ENCODE data around the gene ANKRD13D. TPM values are rescaled to one million over a fixed set of nuclear protein-coding genes. Genes with fewer than 3 reads are reported as not detected.

Gene ANKRD13D
- polyA plus RNA-seq, 2 donors, result 36.8 to 87.3 TPM

DNA sequence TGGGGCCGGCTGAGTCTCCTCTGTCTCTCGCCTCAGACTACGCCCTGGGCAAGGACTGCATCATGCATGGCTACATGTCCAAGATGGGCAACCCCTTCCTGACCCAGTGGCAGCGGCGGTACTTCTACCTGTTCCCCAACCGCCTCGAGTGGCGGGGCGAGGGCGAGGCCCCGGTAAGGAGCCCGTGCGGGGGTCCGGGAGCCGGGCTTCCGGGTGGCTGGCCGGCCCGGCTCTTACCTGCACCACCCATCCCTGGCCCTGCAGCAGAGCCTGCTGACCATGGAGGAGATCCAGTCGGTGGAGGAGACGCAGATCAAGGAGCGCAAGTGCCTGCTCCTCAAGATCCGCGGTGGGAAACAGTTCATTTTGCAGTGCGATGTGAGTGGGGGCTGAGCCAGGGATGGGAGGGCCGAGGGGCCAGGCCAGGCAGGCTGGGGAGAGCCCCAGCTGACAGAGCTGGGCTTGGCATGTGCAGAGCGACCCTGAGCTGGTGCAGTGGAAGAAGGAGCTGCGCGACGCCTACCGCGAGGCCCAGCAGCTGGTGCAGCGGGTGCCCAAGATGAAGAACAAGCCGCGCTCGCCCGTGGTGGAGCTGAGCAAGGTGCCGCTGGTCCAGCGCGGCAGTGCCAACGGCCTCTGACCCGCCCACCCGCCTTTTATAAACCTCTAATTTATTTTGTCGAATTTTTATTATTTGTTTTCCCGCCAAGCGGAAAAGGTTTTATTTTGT lies 4.1 kb upstream of the ANKRD13D start:
- WGBS, 2 donors, result 88 to 90% methylated on average over 45 of the region's 45 CpGs
- Histone ChIP-seq H3K9me3 (ENCODE audit: control insufficient read depth in 2 of 2, insufficient read depth in 1 of 2, low read depth in 1 of 2, low read length in 1 of 2) (no peaks in the 10 kb centered on the region), H3K4me3 (ENCODE audit: low read depth in 1 of 2, low read length in 2 of 2) (no peak overlapping the region), H3K27ac (ENCODE audit: low read depth in 2 of 2, low read length in 1 of 2) (no peak overlapping the region), H3K4me1 (ENCODE audit: control insufficient read depth in 2 of 2, insufficient read depth in 2 of 2, low read length in 1 of 2) (peaks cover 6 to 16% of the 10 kb centered on the region in 2 donors), H3K36me3 (ENCODE audit: control insufficient read depth in 2 of 2, insufficient read depth in 2 of 2, low read length in 1 of 2) (peaks cover 24 to 66% of the 10 kb centered on the region in 2 donors), H3K27me3 (ENCODE audit: control insufficient read depth in 1 of 2, insufficient read depth in 2 of 2, low read length in 2 of 2) (no peaks in the 10 kb centered on the region)

- Histone ChIP-seq H3K27me3 (ENCODE audit: control insufficient read depth in 1 of 2, insufficient read depth in 2 of 2, low read length in 2 of 2) (no peaks in the 10 kb centered on the region), H3K9me3 (ENCODE audit: control insufficient read depth in 2 of 2, insufficient read depth in 1 of 2, low read depth in 1 of 2, low read length in 1 of 2) (no peaks in the 10 kb centered on the region), H3K4me1 (ENCODE audit: control insufficient read depth in 2 of 2, insufficient read depth in 2 of 2, low read length in 1 of 2) (peaks cover 14 to 24% of the 10 kb centered on the region in 2 donors), H3K36me3 (ENCODE audit: control insufficient read depth in 2 of 2, insufficient read depth in 2 of 2, low read length in 1 of 2) (peaks cover 22 to 58% of the 10 kb centered on the region in 2 donors), H3K4me3 (ENCODE audit: low read depth in 1 of 2, low read length in 2 of 2) (no peak overlapping the region), H3K27ac (ENCODE audit: low read depth in 2 of 2, low read length in 1 of 2) (peak overlapping the region in 1 of 2 donors; percentile 11)
- 74 to 75% methylated on average over 39 of the region's 39 CpGs for WGBS, 2 donors
Observed at GRCh38 chr11:67285541-67286498, 3.3 kb upstream of the ANKRD13D start.

DNA sequence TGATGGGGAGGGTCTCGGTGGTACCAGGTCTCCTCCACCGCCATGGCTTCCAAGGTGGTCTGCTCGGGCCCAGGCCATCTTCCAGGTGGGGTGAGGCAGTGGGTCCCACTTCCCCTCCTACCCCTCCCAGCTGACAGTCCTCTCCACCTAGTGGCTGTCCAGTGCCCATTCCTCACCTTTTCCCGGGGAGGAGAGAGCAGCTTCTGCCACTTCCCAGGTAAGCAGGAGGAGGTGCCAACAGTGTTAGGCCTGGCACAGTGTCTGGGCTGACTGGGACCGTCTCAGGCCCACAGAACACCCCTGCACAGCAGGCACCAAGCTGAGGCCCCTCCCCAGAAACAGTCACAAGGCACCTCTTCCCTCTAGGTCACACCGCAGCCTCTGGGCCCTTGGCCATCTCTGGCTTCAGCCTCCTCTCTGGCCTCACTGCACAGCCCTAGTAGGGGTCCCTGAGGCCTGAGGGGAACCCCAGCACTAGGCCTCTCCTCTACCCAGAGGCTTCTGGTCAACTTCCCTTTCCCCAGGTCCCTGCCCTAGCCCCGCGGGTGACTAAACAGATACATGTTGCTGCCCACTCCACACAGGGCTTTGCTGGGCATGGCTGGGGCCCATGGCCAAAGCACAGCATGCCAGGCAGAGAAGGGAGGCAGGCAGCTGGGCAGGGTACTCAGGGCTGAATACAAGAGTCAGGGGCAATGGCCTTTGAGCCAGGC lies 2.3 kb upstream of the ANKRD13D start:
- Histone ChIP-seq H3K27me3 (ENCODE audit: control insufficient read depth in 1 of 2, insufficient read depth in 2 of 2, low read length in 2 of 2) (no peaks in the 10 kb centered on the region), H3K36me3 (ENCODE audit: control insufficient read depth in 2 of 2, insufficient read depth in 2 of 2, low read length in 1 of 2) (peaks cover 18 to 54% of the 10 kb centered on the region in 2 donors), H3K4me1 (ENCODE audit: control insufficient read depth in 2 of 2, insufficient read depth in 2 of 2, low read length in 1 of 2) (peaks cover 15 to 34% of the 10 kb centered on the region in 2 donors), H3K4me3 (ENCODE audit: low read depth in 1 of 2, low read length in 2 of 2) (no peak overlapping the region), H3K27ac (ENCODE audit: low read depth in 2 of 2, low read length in 1 of 2) (peak overlapping the region; percentile 95 to 97), H3K9me3 (ENCODE audit: control insufficient read depth in 2 of 2, insufficient read depth in 1 of 2, low read depth in 1 of 2, low read length in 1 of 2) (no peaks in the 10 kb centered on the region)
- 65 to 74% methylated on average over 8 of the region's 8 CpGs for WGBS, 2 donors

GRCh38 chr11:67287355-67288197 lies 1.5 kb upstream of the ANKRD13D start:
- Histone ChIP-seq H3K4me1 (ENCODE audit: control insufficient read depth in 2 of 2, insufficient read depth in 2 of 2, low read length in 1 of 2) (peaks cover 15 to 40% of the 10 kb centered on the region in 2 donors), H3K9me3 (ENCODE audit: control insufficient read depth in 2 of 2, insufficient read depth in 1 of 2, low read depth in 1 of 2, low read length in 1 of 2) (no peaks in the 10 kb centered on the region), H3K36me3 (ENCODE audit: control insufficient read depth in 2 of 2, insufficient read depth in 2 of 2, low read length in 1 of 2) (peaks cover 18 to 53% of the 10 kb centered on the region in 2 donors), H3K27me3 (ENCODE audit: control insufficient read depth in 1 of 2, insufficient read depth in 2 of 2, low read length in 2 of 2) (no peaks in the 10 kb centered on the region), H3K4me3 (ENCODE audit: low read depth in 1 of 2, low read length in 2 of 2) (no peak overlapping the region), H3K27ac (ENCODE audit: low read depth in 2 of 2, low read length in 1 of 2) (peak overlapping the region; percentile 95 to 97)
- WGBS, 2 donors, result 63% methylated on average over 14 of the region's 14 CpGs

DNA sequence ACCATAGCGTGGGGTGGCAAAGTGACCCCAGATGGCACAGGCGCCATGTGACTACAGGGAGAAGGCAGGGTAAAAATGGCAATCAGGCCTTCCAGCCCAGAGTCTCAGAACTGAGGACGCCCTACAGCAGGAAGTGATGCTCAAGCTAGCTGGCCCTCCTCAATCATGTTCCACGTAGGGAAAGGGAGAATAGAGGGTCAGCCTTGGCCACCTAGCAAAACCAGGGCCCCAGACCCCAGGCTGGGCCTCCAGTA lies 978 bp upstream of the ANKRD13D start:
- Histone ChIP-seq H3K27me3 (ENCODE audit: control insufficient read depth in 1 of 2, insufficient read depth in 2 of 2, low read length in 2 of 2) (no peaks in the 10 kb centered on the region), H3K9me3 (ENCODE audit: control insufficient read depth in 2 of 2, insufficient read depth in 1 of 2, low read depth in 1 of 2, low read length in 1 of 2) (no peaks in the 10 kb centered on the region), H3K27ac (ENCODE audit: low read depth in 2 of 2, low read length in 1 of 2) (peak overlapping the region; percentile 95 to 97), H3K36me3 (ENCODE audit: control insufficient read depth in 2 of 2, insufficient read depth in 2 of 2, low read length in 1 of 2) (peaks cover 12 to 47% of the 10 kb centered on the region in 2 donors), H3K4me3 (ENCODE audit: low read depth in 1 of 2, low read length in 2 of 2) (peak overlapping the region in 1 of 2 donors; percentile 79), H3K4me1 (ENCODE audit: control insufficient read depth in 2 of 2, insufficient read depth in 2 of 2, low read length in 1 of 2) (peaks cover 15 to 40% of the 10 kb centered on the region in 2 donors)
- 28 to 33% methylated on average over 4 of the region's 4 CpGs for WGBS, 2 donors

GRCh38 chr11:67288452-67289225 lies 464 bp upstream of the ANKRD13D start:
- peaks cover 10 to 43% of the 10 kb centered on the region in 2 donors for H3K36me3 ChIP-seq (ENCODE audit: control insufficient read depth in 2 of 2, insufficient read depth in 2 of 2, low read length in 1 of 2)
- no peaks in the 10 kb centered on the region for H3K27me3 ChIP-seq (ENCODE audit: control insufficient read depth in 1 of 2, insufficient read depth in 2 of 2, low read length in 2 of 2)
- H3K4me3 ChIP-seq (ENCODE audit: low read depth in 1 of 2, low read length in 2 of 2), result peak overlapping the region; percentile 65 to 79
- H3K9me3 ChIP-seq (ENCODE audit: control insufficient read depth in 2 of 2, insufficient read depth in 1 of 2, low read depth in 1 of 2, low read length in 1 of 2), result no peaks in the 10 kb centered on the region
- peaks cover 15 to 40% of the 10 kb centered on the region in 2 donors for H3K4me1 ChIP-seq (ENCODE audit: control insufficient read depth in 2 of 2, insufficient read depth in 2 of 2, low read length in 1 of 2)
- peak overlapping the region; percentile 95 to 97 for H3K27ac ChIP-seq (ENCODE audit: low read depth in 2 of 2, low read length in 1 of 2)
- WGBS, 2 donors, result 0% methylated on average over 66 to 87 of the region's 87 CpGs

- Histone ChIP-seq H3K4me1 (ENCODE audit: control insufficient read depth in 2 of 2, insufficient read depth in 2 of 2, low read length in 1 of 2) (peaks cover 15 to 40% of the 10 kb centered on the region in 2 donors), H3K4me3 (ENCODE audit: low read depth in 1 of 2, low read length in 2 of 2) (peak overlapping the region; percentile 65 to 79), H3K27me3 (ENCODE audit: control insufficient read depth in 1 of 2, insufficient read depth in 2 of 2, low read length in 2 of 2) (no peaks in the 10 kb centered on the region), H3K9me3 (ENCODE audit: control insufficient read depth in 2 of 2, insufficient read depth in 1 of 2, low read depth in 1 of 2, low read length in 1 of 2) (no peaks in the 10 kb centered on the region), H3K36me3 (ENCODE audit: control insufficient read depth in 2 of 2, insufficient read depth in 2 of 2, low read length in 1 of 2) (peaks cover 7 to 30% of the 10 kb centered on the region in 2 donors), H3K27ac (ENCODE audit: low read depth in 2 of 2, low read length in 1 of 2) (peak overlapping the region; percentile 95 to 97)
- 22 to 29% methylated on average over 28 to 36 of the region's 36 CpGs for WGBS, 2 donors
Observed at GRCh38 chr11:67289651-67290479, 762 bp downstream of the ANKRD13D start.

- H3K9me3 ChIP-seq (ENCODE audit: control insufficient read depth in 2 of 2, insufficient read depth in 1 of 2, low read depth in 1 of 2, low read length in 1 of 2), result no peaks in the 10 kb centered on the region
- H3K4me3 ChIP-seq (ENCODE audit: low read depth in 1 of 2, low read length in 2 of 2), result peak overlapping the region; percentile 65 to 79
- H3K27ac ChIP-seq (ENCODE audit: low read depth in 2 of 2, low read length in 1 of 2), result peak overlapping the region; percentile 95 to 97
- WGBS, 2 donors, result 45 to 47% methylated on average over 7 of the region's 7 CpGs
- peaks cover 3 to 22% of the 10 kb centered on the region in 2 donors for H3K36me3 ChIP-seq (ENCODE audit: control insufficient read depth in 2 of 2, insufficient read depth in 2 of 2, low read length in 1 of 2)
- no peaks in the 10 kb centered on the region for H3K27me3 ChIP-seq (ENCODE audit: control insufficient read depth in 1 of 2, insufficient read depth in 2 of 2, low read length in 2 of 2)
- peaks cover 15 to 40% of the 10 kb centered on the region in 2 donors for H3K4me1 ChIP-seq (ENCODE audit: control insufficient read depth in 2 of 2, insufficient read depth in 2 of 2, low read length in 1 of 2)
Observed at GRCh38 chr11:67290801-67291200, 1.7 kb downstream of the ANKRD13D start.
